Stimulated activated naive B cell treated with anti-CD40 and anti-IgM and Interleukin-4, amounts not matched to agents 10 μg/mL and 1 μg/mL and 100 μg/mL, for 72 hours (primary cell): ENCODE data around the gene THAP4.

Experiments used
- ATAC-seq, 2 donors: fragments of 150-1000 bp; cut with Tn5 transposase; replicated peaks; 2 replicates each; pipeline ENCODE4 v1.10.0; 2021; ENCODE audit warnings: moderate library complexity in 1 of 2
- DNase-seq: peaks from one replicate; pipeline ENCODE4 v3.0.0; 2021
- H3K27ac Mint-ChIP-seq: one replicate; pipeline ENCODE4 v1.8.0; 2022; ENCODE audit warnings: mild to moderate bottlenecking, mixed read lengths
- H3K27me3 Mint-ChIP-seq, 2 donors: one replicate each; pipeline ENCODE4 v1.8.0; 2022; ENCODE audit warnings: mixed read lengths in 2 of 2
- H3K36me3 Mint-ChIP-seq, 2 donors: one replicate each; pipeline ENCODE4 v1.8.0; 2022; ENCODE audit warnings: mixed read lengths in 2 of 2, mild to moderate bottlenecking in 1 of 2
- H3K4me1 Mint-ChIP-seq, 2 donors: one replicate each; pipeline ENCODE4 v1.8.0; 2022; ENCODE audit warnings: mixed read lengths in 2 of 2, mild to moderate bottlenecking in 1 of 2
- H3K4me3 Mint-ChIP-seq, 2 donors: one replicate each; pipeline ENCODE4 v1.8.0; 2022; ENCODE audit warnings: mild to moderate bottlenecking in 2 of 2, mixed read lengths in 2 of 2, moderate library complexity in 1 of 2
- H3K9me3 Mint-ChIP-seq, 2 donors: one replicate each; pipeline ENCODE4 v1.8.0; 2022; ENCODE audit warnings: mixed read lengths in 2 of 2, mild to moderate bottlenecking in 1 of 2

THAP4 gene

DNA sequence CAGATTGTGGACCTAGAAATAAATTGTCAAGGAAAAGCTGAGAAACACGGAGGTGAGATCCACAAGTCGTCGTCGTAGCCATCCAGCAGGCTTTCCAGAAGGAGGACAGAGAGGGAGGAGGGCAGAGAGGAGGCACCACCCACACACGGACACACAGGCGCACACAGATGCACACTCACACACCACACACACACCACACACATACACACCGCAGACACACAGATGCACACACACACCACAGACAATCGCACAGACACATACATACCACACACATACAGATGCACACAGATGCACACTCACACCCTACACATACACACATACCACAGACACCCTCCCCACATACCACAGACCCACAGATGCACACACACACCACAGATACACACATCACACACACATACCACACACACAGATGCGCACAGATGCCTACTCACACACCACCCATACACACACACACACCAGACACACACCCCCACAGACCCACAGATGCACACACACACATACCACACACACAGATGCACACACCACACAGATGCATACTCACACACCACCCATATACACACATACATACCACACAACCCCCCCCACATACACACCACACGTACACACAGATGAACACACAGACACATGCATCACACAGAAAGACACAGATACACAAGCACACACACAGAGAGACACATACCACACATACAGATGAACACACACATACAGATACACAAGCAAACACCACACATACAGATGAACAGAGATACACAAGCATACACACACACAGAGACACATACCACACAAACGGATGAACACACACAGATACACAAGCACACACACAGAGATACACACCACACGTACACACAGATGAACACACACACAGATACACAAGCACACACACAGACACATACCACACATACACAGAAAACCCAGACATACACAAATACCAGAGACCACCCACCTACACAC is 91.2 kb downstream of the THAP4 start:
- no peak overlapping the region for H3K4me3 Mint-ChIP-seq
- no peaks in the 10 kb centered on the region for H3K9me3 Mint-ChIP-seq
- H3K27me3 Mint-ChIP-seq = peaks cover 2 to 16% of the 10 kb centered on the region in 2 donors

DNA sequence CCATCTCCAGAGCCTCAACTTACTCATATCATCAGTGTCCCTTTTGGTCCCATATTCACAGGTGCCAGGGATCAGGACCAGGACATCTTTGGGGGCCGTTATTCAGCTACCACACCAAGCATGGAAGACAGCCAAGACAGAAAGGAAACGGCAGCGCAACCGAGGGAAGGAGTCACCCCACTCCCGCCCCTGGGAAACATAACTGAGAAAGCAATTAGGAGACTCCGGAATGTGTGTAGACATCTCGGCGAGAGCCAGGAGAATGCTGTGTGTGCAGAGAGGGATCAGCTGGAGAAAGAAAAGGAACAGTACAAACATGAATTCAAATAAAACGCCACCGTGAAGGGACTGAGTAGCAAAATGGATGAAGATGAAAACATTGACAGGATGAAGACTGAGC is 91.9 kb downstream of the THAP4 start:
- peaks cover 9 to 16% of the 10 kb centered on the region in 2 donors for H3K27me3 Mint-ChIP-seq
- H3K9me3 Mint-ChIP-seq = no peaks in the 10 kb centered on the region
- no peaks in the 10 kb centered on the region for H3K36me3 Mint-ChIP-seq
- H3K27ac Mint-ChIP-seq = no peak overlapping the region
- ATAC-seq = no peak
- H3K4me3 Mint-ChIP-seq = no peak overlapping the region
- no peak for DNase-seq
- H3K4me1 Mint-ChIP-seq = peaks cover 2 to 5% of the 10 kb centered on the region in 2 donors

More for the DNA sequence above, 91.2 kb downstream of the THAP4 start:
- DNase-seq = no peak
- ATAC-seq = no peak
- Mint-ChIP-seq H3K27ac (no peak overlapping the region), H3K4me1 (peaks cover 0 to 2% of the 10 kb centered on the region in 2 donors), H3K36me3 (no peaks in the 10 kb centered on the region)

DNA sequence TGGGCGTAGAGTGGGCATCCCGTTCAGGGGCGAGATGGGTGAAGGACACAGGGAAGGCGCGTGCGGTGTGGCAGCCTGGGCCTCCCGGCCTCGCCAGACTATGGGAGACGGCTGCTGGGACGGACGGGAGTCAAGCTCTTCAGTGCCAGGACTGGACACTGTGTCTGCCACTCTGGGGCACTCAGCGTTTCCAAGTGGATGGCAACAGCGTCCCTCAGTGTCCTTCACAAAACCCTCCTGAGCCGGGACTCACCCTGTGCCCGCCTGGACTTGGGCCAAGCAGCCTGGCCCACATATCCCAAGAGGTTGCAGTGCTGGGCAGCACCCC is 94.7 kb downstream of the THAP4 start:
- Mint-ChIP-seq H3K9me3 (no peaks in the 10 kb centered on the region), H3K4me3 (no peak overlapping the region), H3K27ac (no peak overlapping the region), H3K27me3 (peaks cover 19 to 27% of the 10 kb centered on the region in 2 donors), H3K4me1 (peaks cover 2 to 5% of the 10 kb centered on the region in 2 donors), H3K36me3 (no peaks in the 10 kb centered on the region)
- ATAC-seq (no peak), DNase-seq (no peak)

DNA sequence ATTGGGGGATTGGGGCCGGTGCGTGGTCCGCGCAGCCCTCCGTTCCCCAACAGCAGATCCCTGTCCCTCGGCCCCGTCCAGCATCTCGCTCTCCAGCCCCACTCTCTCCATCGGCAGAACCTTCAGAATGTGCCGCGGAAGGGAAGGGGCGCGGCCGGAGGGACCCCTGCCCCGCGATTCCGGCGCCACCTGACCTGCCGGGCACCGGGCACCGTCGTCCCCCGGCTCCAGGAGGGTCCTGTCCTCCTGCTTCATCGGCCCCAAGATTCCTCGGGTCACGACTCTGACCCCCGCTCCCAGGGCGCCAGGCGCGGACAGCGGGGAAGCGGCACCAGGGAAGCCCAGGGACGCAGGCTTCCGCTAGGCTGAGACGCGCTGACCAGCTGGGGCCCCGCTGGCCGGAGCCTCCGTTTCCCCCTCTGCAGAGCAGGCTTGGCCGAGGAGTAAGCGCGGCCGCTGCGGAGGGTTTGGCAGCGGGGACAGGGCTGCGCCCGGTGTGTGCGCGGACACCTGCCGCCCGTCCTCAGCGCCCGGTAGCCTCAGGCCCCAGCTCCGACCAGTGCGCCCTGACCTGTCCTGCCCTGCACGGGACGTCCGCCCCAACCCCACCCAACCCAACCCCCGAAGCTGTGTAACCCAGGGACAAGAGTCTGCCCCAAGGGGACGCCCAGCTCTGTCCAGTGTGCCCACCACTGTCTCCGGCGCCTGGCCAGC is 95.2 kb downstream of the THAP4 start:
- Mint-ChIP-seq H3K27ac (no peak overlapping the region), H3K36me3 (no peaks in the 10 kb centered on the region), H3K9me3 (no peaks in the 10 kb centered on the region), H3K4me3 (no peak overlapping the region), H3K4me1 (peaks cover 2 to 5% of the 10 kb centered on the region in 2 donors), H3K27me3 (peaks cover 19 to 27% of the 10 kb centered on the region in 2 donors)
- ATAC-seq (no peak), DNase-seq (no peak)

DNA sequence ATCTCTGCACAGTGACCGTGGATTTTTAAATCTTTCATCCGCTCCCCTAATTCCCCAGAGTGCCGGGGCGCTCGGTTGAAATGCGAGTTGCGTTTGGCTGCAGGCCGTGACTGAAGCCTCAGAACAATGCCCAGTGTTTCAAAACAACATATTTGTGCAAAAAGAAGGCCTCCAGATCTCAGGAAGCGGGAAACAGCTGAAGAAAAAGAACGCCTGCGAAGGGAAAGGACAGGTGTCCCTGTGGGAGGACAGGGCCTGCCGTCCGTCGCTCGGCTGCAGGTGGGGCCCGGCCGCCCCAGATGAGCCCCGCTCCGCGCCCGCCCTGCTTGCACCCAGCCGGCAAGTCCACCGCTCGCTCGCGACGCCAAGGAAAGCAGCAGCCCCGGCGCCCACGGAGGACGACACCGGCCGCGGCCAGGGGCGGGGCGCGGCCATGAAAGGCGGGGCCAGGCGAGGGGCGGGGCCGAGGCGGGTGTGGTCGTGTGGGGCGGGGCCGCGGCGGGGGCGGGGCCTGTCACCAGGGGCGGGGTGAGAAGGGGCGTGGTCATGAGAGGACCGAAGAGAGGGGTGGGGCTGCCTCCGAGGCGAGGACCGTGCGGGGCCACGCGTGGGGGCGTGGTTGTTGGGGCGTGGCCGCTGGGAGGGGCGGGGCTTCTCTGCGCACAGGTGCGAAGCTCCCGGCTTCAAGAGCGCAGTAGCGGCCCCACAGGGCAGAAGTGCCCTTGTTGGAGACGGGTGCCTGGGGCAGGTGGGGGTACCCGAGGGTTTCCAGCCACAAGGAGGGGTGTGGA is 96.0 kb downstream of the THAP4 start:
- Mint-ChIP-seq H3K27ac (no peak overlapping the region), H3K9me3 (no peaks in the 10 kb centered on the region), H3K4me1 (peaks cover 2 to 5% of the 10 kb centered on the region in 2 donors), H3K4me3 (peak overlapping the region; percentile 76 to 82), H3K27me3 (peaks cover 21 to 27% of the 10 kb centered on the region in 2 donors), H3K36me3 (no peaks in the 10 kb centered on the region)
- ATAC-seq = peak; percentile 83 to 85
- DNase-seq = peak; percentile 38

DNA sequence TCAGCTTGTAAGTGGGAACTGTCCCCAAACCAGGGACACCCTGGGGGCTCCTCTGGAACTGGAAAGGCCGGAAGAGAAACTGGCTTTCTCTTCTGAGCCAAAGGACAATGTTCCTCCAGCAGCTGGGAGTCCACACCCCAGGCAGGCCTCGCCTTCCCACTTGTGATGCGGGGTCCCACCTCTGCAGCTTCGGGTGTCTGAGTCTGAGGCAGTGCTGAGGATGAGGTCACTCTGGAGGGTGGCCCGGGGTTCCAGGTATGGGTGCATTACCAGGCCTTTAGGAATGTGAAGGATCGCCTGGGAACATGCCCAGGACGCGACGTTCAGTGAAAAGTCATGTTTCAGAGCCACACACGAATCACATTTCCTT is 96.6 kb downstream of the THAP4 start:
- no peak for DNase-seq
- peak overlapping the region; percentile 76 to 82 for H3K4me3 Mint-ChIP-seq

DNA sequence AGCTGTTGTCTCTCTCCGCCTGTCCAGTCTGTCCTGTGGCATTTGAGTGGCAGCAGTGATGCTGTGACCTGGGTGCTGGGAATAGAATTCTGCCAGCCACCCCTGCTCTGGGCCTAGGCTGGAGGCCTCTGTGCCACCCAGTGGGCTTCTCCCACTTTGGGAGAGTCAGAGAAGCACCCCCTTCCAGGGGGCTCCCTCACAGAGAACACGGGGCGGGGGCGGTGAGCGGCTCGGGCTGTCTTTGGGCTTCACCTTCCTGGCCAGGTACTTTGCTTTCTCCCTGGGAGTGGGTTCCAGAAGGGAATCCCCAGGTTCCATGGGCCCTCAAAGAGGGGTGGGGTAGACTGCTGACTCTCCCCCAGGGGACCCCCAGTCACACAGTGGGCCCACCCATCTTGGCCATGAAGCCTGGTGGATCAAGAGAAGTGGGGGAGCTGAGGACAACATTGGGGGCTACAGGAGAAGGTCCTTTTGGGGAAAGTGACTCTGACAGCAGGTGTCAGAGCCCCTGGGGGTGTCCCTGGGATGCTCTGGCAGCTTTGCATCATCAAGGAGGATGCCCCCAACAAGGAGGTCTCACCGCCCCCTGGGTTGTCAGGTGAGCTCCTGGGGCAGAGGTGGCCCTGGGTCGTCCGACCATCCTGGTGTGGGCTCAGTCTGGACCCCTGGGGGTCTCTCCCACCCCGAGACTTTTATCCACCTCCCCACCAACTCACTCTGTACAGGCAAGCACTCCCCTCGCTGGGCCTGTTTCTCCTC is 97.2 kb downstream of the THAP4 start:
- no peak overlapping the region for H3K4me3 Mint-ChIP-seq
- H3K4me1 Mint-ChIP-seq = peaks cover 2 to 5% of the 10 kb centered on the region in 2 donors
- H3K27me3 Mint-ChIP-seq = peaks cover 22 to 27% of the 10 kb centered on the region in 2 donors
- no peak for DNase-seq
- no peak for ATAC-seq
- H3K27ac Mint-ChIP-seq = no peak overlapping the region
- H3K9me3 Mint-ChIP-seq = no peaks in the 10 kb centered on the region
- H3K36me3 Mint-ChIP-seq = no peaks in the 10 kb centered on the region

More for the DNA sequence above, 96.6 kb downstream of the THAP4 start:
- H3K27ac Mint-ChIP-seq = peak overlapping the region; percentile 14
- ATAC-seq = no peak
- H3K27me3 Mint-ChIP-seq = peaks cover 22 to 27% of the 10 kb centered on the region in 2 donors
- H3K4me1 Mint-ChIP-seq = peaks cover 2 to 5% of the 10 kb centered on the region in 2 donors
- H3K36me3 Mint-ChIP-seq = no peaks in the 10 kb centered on the region
- no peaks in the 10 kb centered on the region for H3K9me3 Mint-ChIP-seq

DNA sequence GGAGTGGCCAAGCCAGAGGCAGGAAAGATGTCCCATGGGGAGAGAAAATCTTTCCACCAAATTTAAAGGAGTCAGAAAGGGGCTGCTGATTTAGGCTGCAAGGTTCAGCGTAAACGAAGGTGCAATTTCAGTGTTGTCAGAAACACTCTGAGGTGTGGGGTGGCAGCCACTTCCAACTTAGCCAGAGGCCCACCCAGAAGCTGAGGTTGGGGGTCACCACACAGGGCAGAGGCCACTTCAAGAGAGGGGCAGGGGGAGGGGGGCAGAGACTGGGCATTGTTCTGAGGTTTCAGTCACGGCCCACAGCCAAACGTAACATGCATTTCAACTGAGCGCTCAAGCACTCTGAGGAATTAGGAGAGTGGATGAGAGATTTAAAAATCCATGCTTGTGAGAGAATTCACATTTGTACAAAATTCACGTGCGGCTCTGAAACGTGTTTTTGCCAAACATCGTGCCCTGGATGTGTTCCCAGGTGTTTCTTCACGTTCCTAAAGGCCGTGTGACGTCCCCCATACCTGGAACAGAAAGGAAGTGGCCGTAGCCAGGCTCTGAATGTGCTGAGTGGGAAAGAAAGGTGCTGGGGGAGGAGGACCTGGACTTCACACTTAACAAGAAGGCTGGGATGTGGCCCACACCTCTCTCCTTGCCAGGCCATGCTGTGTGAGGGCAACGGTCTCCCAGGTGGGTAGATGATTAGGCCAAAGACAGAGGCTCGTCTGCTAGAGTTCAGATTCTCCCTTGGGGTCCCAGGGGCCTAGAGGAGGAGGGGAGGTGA is 97.9 kb downstream of the THAP4 start:
- Mint-ChIP-seq H3K4me1 (peaks cover 2 to 5% of the 10 kb centered on the region in 2 donors), H3K36me3 (no peaks in the 10 kb centered on the region), H3K27me3 (peaks cover 26 to 27% of the 10 kb centered on the region in 2 donors), H3K27ac (no peak overlapping the region), H3K9me3 (no peaks in the 10 kb centered on the region), H3K4me3 (no peak overlapping the region)
- no peak for DNase-seq
- ATAC-seq = no peak

DNA sequence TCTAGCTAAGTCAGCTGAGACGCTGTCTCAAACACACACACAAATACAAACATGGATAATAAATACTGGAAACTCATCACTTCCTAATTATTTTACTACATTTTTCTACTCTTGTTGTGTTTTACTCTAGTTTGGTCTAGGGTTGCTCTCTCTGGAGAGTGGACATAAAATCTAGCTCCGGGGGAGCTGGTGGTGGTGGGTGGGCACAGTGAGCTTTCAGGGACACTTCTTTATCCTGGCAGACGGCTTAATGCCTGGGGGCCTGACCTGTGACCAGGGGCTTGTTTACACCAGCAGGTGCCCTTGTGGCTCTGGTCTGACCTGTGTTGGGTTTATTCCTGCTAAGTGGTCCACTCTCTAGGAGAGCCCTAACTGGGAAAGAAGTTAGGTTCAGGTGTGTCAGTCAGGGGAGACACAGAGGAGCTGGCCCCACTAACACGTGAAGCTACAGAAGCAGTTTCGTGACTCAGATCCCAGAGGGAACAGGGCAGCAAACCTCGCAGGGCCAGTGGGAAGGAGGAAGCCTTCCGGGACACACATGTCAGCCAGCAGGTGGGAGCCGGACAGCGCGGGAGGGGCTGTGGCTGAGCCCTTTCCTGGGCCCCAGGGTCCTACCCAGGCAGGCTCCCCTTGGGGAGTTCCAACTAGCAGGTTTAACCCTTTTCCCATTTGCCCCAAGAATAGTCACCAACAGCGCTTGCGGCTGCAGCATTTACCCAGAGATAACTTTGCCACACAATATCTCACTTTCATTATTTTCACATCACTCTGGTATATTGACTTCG is 100.9 kb downstream of the THAP4 start:
- no peak overlapping the region for H3K4me3 Mint-ChIP-seq
- ATAC-seq (no peak), DNase-seq (no peak)
- H3K4me1 Mint-ChIP-seq = peaks cover 5 to 9% of the 10 kb centered on the region in 2 donors
- H3K27ac Mint-ChIP-seq = no peak overlapping the region
- H3K9me3 Mint-ChIP-seq = no peaks in the 10 kb centered on the region
- H3K36me3 Mint-ChIP-seq = no peaks in the 10 kb centered on the region
- peaks cover 21 to 27% of the 10 kb centered on the region in 2 donors for H3K27me3 Mint-ChIP-seq

DNA sequence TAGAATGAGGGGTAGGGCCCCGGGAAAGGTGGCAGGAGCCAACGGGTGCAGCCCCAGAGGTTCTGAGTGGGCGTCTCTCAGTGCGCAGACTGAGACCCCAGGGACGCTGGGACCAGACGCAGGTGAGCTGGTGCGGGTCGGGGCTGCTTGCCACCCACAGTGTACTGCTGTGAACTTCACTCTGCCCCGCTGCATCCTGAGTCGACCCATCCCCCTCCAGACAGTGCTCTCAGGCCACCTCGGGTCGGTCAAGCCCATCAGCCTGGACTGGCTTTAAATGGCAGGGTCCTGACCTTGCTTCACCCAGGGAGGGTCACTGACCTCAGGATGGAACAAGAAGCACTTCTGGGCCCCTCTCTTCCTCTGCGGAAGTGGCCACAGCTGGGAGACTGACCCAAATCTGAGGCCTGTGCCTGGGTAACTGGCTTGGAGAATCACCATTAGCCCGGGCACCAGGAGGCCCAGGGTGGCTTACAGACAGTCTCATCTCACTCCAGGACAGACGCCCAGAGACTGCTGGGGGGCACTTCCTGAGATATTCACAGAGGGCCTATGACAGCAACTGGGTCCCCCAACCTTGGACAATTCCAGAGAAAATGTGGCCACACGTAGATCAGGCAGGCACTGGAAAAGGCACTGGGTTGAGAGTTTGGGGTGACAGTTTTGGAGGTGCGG is 102.1 kb downstream of the THAP4 start:
- ATAC-seq (no peak), DNase-seq (no peak)
- Mint-ChIP-seq H3K4me3 (no peak overlapping the region), H3K9me3 (no peaks in the 10 kb centered on the region), H3K27ac (no peak overlapping the region), H3K27me3 (peaks cover 15 to 21% of the 10 kb centered on the region in 2 donors), H3K4me1 (peaks cover 3 to 4% of the 10 kb centered on the region in 2 donors), H3K36me3 (no peaks in the 10 kb centered on the region)
